GM12878 (cell line): ENCODE data around the gene PDXDC1. TPM values are rescaled to one million over a fixed set of nuclear protein-coding genes. Genes with fewer than 3 reads are reported as not detected.
"Not testable (repeated sequence)": the region's sequence is repeated elsewhere in the genome, so short reads cannot be mapped to it uniquely, and the experiment has no call there.

ENCODE experiments used
- ATAC-seq: fragments of 200-7000 bp; cut with Tn5 transposase; 3 replicates; pipeline ENCODE4 v1.9.1; 2020; ENCODE audit warnings: mild to moderate bottlenecking, moderate library complexity
- Bru-seq: library from RNA; stranded (reverse); fragments of 400-500 nt; gene quantifications from one replicate; lab custom pipeline; 2021; lab: Mats Ljungman, UMichigan
- BruChase-seq, 2 experiments: library from RNA; stranded (reverse); fragments of 400-500 nt; gene quantifications; one replicate each; lab custom pipeline; 2021; lab: Mats Ljungman, UMichigan
- BruUV-seq: library from RNA; stranded (reverse); fragments of 400-500 nt; replicated peaks from 2 replicates; lab custom pipeline; 2021; lab: Mats Ljungman, UMichigan
- CTCF ChIA-PET: fragments of 300-600 bp; sonication (Branson Sonifier 250); formaldehyde crosslinking; extraction: SDS; loops from one replicate; lab custom pipeline; 2021; ENCODE audit warnings: inconsistent platforms; lab: Yijun Ruan, JAX
- POLR2A ChIA-PET: fragments of 350-600 bp; formaldehyde crosslinking; extraction: SDS; loops from one replicate; lab custom pipeline; 2021; ENCODE audit warnings: inconsistent platforms; lab: Charles Lee
- RAD21 ChIA-PET: fragments of 300-600 bp; sonication (Branson Sonifier 250); formaldehyde crosslinking; loops from one replicate; lab custom pipeline; 2023; ENCODE audit warnings: antibody characterized with exemption; ENCODE audit not compliant: unreplicated experiment; lab: Charles Lee
- SMC1A ChIA-PET: fragments of 300-600 bp; sonication (Branson Sonifier 250); formaldehyde crosslinking; loops from one replicate; lab custom pipeline; 2023; ENCODE audit not compliant: unreplicated experiment, uncharacterized antibody; lab: Charles Lee
- DNase-seq: peaks from one replicate; pipeline ENCODE4 v3.0.0-alpha.2; 2011; ENCODE audit warnings: low read depth, low spot score
- FAIRE-seq: peaks from 3 replicates; lab custom pipeline; 2011; peaks lifted over from hg19 to GRCh38; lab: Jason Lieb, UNC
- H2AFZ ChIP-seq: 2 replicates; pipeline ENCODE4 v1.6.0; 2011; ENCODE audit warnings: low read depth, low read length, control low read depth; ENCODE audit not compliant: control insufficient read depth
- H3K27ac ChIP-seq: 2 replicates; pipeline ENCODE4 v1.5.1; 2011; ENCODE audit warnings: control low read depth; ENCODE audit not compliant: control insufficient read depth, insufficient read depth
- H3K27me3 ChIP-seq, 2 experiments: replicated peaks in 1 of 2; 2 replicates each; pipeline versions ENCODE4 v1.6.0 to v1.6.1; 2011; ENCODE audit warnings: low read length in 1 of 2; ENCODE audit not compliant: control insufficient read depth in 2 of 2, insufficient read depth in 2 of 2
- H3K36me3 ChIP-seq, 2 experiments: 2 replicates each; pipeline ENCODE4 v1.5.1; 2011; ENCODE audit warnings: low read length in 1 of 2; ENCODE audit not compliant: control insufficient read depth in 2 of 2, insufficient read depth in 2 of 2
- H3K4me1 ChIP-seq: 2 replicates; pipeline ENCODE4 v1.6.1; 2011; ENCODE audit warnings: mild to moderate bottlenecking, low read length, moderate library complexity, mixed read lengths; ENCODE audit not compliant: control insufficient read depth, insufficient read depth
- H3K4me2 ChIP-seq: 2 replicates; pipeline ENCODE4 v1.6.0; 2011; ENCODE audit warnings: control low read depth; ENCODE audit not compliant: control insufficient read depth, insufficient read depth
- H3K4me3 ChIP-seq: fragments of 200-600 bp; sonication (generic); 2 replicates; pipeline ENCODE4 v1.5.1; 2016
- H3K79me2 ChIP-seq: 2 replicates; pipeline ENCODE4 v1.6.0; 2011; ENCODE audit warnings: low read length; ENCODE audit not compliant: control insufficient read depth, insufficient read depth
- H3K9ac ChIP-seq: 2 replicates; pipeline ENCODE4 v1.8.0; 2011; ENCODE audit warnings: low read length, control low read depth, mixed read lengths; ENCODE audit not compliant: control insufficient read depth, insufficient read depth
- H3K9me3 ChIP-seq: replicated peaks from 3 replicates; pipeline ENCODE4 v1.5.1; 2011; ENCODE audit warnings: mild to moderate bottlenecking, low read length; ENCODE audit not compliant: control insufficient read depth, insufficient read depth
- H4K20me1 ChIP-seq: 2 replicates; pipeline ENCODE4 v1.6.0; 2011; ENCODE audit not compliant: control insufficient read depth, insufficient read depth
- FOXK2 ChIP-seq: fragments of 450-650 bp; IDR thresholded peaks from 2 replicates; pipeline ENCODE4 v1.6.1; 2017; ENCODE audit warnings: mild to moderate bottlenecking, moderate library complexity
- IKZF1 ChIP-seq: fragments of 450-650 bp; conservative IDR thresholded peaks from 2 replicates; pipeline ENCODE4 v1.6.1; 2017; ENCODE audit warnings: antibody characterized with exemption, mild to moderate bottlenecking
- JUND ChIP-seq: IDR thresholded peaks from 2 replicates; pipeline ENCODE4 v1.6.1; 2012; ENCODE audit warnings: low read depth, mild to moderate bottlenecking, low read length, improper control_type of control experiment, moderate library complexity
- KLF5 ChIP-seq: fragments of 450-650 bp; IDR thresholded peaks from 2 replicates; pipeline ENCODE4 v1.6.1; 2014; ENCODE audit warnings: mild to moderate bottlenecking; ENCODE audit not compliant: partially characterized antibody
- POLR2A ChIP-seq: IDR thresholded peaks from 2 replicates; pipeline ENCODE4 v1.6.1; 2011; ENCODE audit warnings: low read depth, mild to moderate bottlenecking, low read length
- POLR2AphosphoS5 ChIP-seq: IDR thresholded peaks from 2 replicates; pipeline ENCODE4 v1.6.1; 2011; ENCODE audit warnings: mild to moderate bottlenecking, low read length, inconsistent platforms
- SREBF1 ChIP-seq: IDR thresholded peaks from 2 replicates; pipeline ENCODE4 v1.6.1; 2012; ENCODE audit warnings: mild to moderate bottlenecking, low read length
- STAT1 ChIP-seq: fragments of 450-650 bp; conservative IDR thresholded peaks from 2 replicates; pipeline ENCODE4 v1.6.1; 2014; ENCODE audit warnings: antibody characterized with exemption, mild to moderate bottlenecking
- TCF12 ChIP-seq: IDR thresholded peaks from 2 replicates; pipeline ENCODE4 v1.6.1; 2011; ENCODE audit warnings: low read depth, mild to moderate bottlenecking, low read length
- WGBS: methylation state at CpG from one replicate; pipeline ENCODE4 v1.1.6; 2016; ENCODE audit warnings: low lambda C conversion rate; ENCODE audit not compliant: insufficient replicate concordance, insufficient coverage; ENCODE audit errors: missing lambda C conversion rate; 5-methylcytosine and 5-hydroxymethylcytosine counted together
- in situ Hi-C: fragments of 300-500 bp; cut with MboI; formaldehyde crosslinking; loops from 9 replicates; pipeline ENCODE4 v1.14.3; 2018; ENCODE audit warnings: mixed read lengths
- intact Hi-C: fragments of 100-400 bp; cut with micrococcal nuclease; formaldehyde crosslinking; loops from one replicate; pipeline ENCODE4 v1.14.2; 2022; ENCODE audit not compliant: unreplicated experiment
- long read RNA-seq, 2 experiments: library from polyadenylated mRNA; unstranded; transcript quantifications; one replicate each; pipeline ENCODE4 v2.0.0, GENCODE V29; 2019 to 2020
- polyA minus RNA-seq, 3 experiments: library from RNA; depleted of rRNA, polyadenylated mRNA; stranded (reverse); fragments of >200 nt; gene quantifications; 2 replicates each; pipeline ENCODE4 v1.2.3, GENCODE V29; 2011
- polyA plus RNA-seq, 11 experiments: library from polyadenylated mRNA; depleted of rRNA in 4 of 11; unstranded in 6 of 11; stranded (reverse) in 5 of 11; fragments of >200 nt; fragmentation: Nextera tagmentation in 4 of 11; fragmentation: Illumina TruSeq in 1 of 11; extraction: Ambion mirVana in 4 of 11; extraction: Trizol in 1 of 11; gene quantifications; 1 replicate in 1 of 11; 2 replicates in 10 of 11; pipeline versions ENCODE4 v1.2.1 to v1.2.3, GENCODE V29; 2011 to 2016; ENCODE audit warnings: inconsistent platforms in 2 of 11, missing spikeins in 2 of 11, low read depth in 1 of 11
- total RNA-seq, 4 experiments: library from RNA; depleted of rRNA in 3 of 4; stranded (reverse); fragments of >200 nt in 3 of 4; fragmentation: Illumina TruSeq in 1 of 4; extraction: Trizol in 1 of 4; gene quantifications; 2 replicates each; pipeline versions ENCODE4 v1.2.1 to v1.2.3, GENCODE V29; 2013 to 2021
- TF ChIP-seq, protein P1 (sequence below): fragments of 450-650 bp; conservative IDR thresholded peaks from 2 replicates; pipeline ENCODE4 v1.6.1; 2017; ENCODE audit warnings: mild to moderate bottlenecking, moderate library complexity
- TF ChIP-seq, protein P2 (sequence below): fragments of 450-650 bp; IDR thresholded peaks from 2 replicates; pipeline ENCODE4 v1.6.1; 2017; ENCODE audit warnings: mild to moderate bottlenecking, low read depth, inconsistent platforms; ENCODE audit not compliant: poor library complexity, severe bottlenecking

PDXDC1 gene, protein sequence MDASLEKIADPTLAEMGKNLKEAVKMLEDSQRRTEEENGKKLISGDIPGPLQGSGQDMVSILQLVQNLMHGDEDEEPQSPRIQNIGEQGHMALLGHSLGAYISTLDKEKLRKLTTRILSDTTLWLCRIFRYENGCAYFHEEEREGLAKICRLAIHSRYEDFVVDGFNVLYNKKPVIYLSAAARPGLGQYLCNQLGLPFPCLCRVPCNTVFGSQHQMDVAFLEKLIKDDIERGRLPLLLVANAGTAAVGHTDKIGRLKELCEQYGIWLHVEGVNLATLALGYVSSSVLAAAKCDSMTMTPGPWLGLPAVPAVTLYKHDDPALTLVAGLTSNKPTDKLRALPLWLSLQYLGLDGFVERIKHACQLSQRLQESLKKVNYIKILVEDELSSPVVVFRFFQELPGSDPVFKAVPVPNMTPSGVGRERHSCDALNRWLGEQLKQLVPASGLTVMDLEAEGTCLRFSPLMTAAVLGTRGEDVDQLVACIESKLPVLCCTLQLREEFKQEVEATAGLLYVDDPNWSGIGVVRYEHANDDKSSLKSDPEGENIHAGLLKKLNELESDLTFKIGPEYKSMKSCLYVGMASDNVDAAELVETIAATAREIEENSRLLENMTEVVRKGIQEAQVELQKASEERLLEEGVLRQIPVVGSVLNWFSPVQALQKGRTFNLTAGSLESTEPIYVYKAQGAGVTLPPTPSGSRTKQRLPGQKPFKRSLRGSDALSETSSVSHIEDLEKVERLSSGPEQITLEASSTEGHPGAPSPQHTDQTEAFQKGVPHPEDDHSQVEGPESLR
- total RNA-seq (2013; cell fraction: nucleolus; rRNA removed): 157 and 164 TPM in 2 replicates
- total RNA-seq (2014; rRNA removed) (54.6 and 57.9 TPM in 2 replicates), total RNA-seq (2014; rRNA removed; fragmentation: Illumina TruSeq; extraction: Trizol) (50.9 and 52.7 TPM in 2 replicates), total RNA-seq (2021) (66.6 and 67.7 TPM in 2 replicates), polyA plus RNA-seq (2011; rRNA removed) (78.2 and 89.2 TPM in 2 replicates), polyA plus RNA-seq (2014; fragmentation: Illumina TruSeq; extraction: Trizol) (51.8 and 64.6 TPM in 2 replicates), polyA plus RNA-seq (2014; fragmentation: Nextera tagmentation; extraction: Ambion mirVana) (10 to 100 TPM in 1 of 2 experiments, 1 to 10 TPM in 1; 6.1 to 12.4 TPM), polyA plus RNA-seq (2014; rRNA removed) (63.2 and 66.5 TPM in 2 replicates), polyA plus RNA-seq (2016; fragmentation: Nextera tagmentation; extraction: Ambion mirVana) (10 to 100 TPM; 52.9 to 61.5 TPM), polyA minus RNA-seq (2011; rRNA and poly(A)+ RNA removed) (81.1 and 122 TPM in 2 replicates), Bru-seq, nascent RNA (percentile 78 among the genes with signal in this experiment), BruChase-seq, experiment 1, labeled RNA remaining after a 6-hour chase (percentile 83 among the genes with signal in this experiment), BruChase-seq, experiment 2, labeled RNA remaining after a 2-hour chase (percentile 80 among the genes with signal in this experiment)
- polyA plus RNA-seq (2011; ENCODE audit: low read depth): 37.2 TPM
- 49.7 and 54.7 TPM in 2 replicates for polyA plus RNA-seq (2011; cell fraction: cytosol; rRNA removed)
- polyA plus RNA-seq (2011; cell fraction: nucleus; rRNA removed): 73.9 and 81.6 TPM in 2 replicates
- 50.0 and 53.9 TPM in 2 replicates for polyA plus RNA-seq (2012)
- 20.7 and 28.3 TPM in 2 replicates for polyA minus RNA-seq (2011; cell fraction: cytosol; rRNA and poly(A)+ RNA removed)
- 26.1 and 35.4 TPM in 2 replicates for polyA minus RNA-seq (2011; cell fraction: nucleus; rRNA and poly(A)+ RNA removed)
- long read RNA-seq, experiment 1, full-length matches to known transcripts: 15 of 26 reads
- long read RNA-seq, experiment 1, partial matches to known transcripts: 3 of 26 reads
- long read RNA-seq, experiment 1, other reads (novel, unspliced or antisense): 8 of 26 reads
- long read RNA-seq, experiment 2, full-length matches to known transcripts: 34 of 106 reads
- long read RNA-seq, experiment 2, partial matches to known transcripts: 28 of 106 reads
- long read RNA-seq, experiment 2, other reads (novel, unspliced or antisense): 44 of 106 reads

DNA sequence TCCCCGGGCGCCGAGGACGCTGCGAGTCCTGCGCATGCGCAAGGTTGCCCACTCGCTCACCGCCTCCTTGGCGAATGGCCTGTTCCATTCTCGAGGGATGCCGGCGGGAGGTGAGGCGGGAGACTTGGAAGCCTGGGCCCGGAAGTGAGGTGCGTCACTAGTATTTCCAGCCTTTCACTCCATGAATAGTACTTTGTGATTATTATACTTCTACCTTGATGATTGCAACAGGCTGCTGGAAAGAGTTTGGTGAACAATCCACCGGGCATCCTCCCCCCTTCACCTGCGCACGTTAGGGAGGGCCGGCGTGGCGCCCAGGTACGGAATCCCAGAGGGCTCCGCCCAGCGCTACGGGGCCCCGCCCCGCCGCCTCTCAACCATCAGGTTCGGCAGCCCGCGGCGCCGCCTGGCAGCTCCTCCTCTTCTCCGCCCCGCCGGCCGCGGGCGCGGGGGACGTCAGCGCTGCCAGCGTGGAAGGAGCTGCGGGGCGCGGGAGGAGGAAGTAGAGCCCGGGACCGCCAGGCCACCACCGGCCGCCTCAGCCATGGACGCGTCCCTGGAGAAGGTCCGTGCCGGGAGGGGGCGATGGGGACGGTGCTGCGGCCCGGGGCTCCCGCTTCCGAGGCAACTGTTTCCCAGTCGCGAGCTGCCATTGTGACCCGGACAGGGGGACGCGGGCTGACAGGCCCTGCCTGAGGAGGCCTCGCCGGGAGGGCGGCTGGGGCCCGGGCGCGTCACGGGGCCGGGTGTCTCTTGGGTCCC is at the start of gene PDXDC1:
Gene PDXDC1, plus strand, starts transcription at position 371 of the 762 bp plus-strand sequence. Its CDS starts 174 bp downstream, at position 545.
- RAD21 ChIA-PET: interaction anchor here (0.7 kb wide), 1 partner anchor 11 kb away, joined by 5 read pairs; no protein-coding TSS in a partner anchor
- peak within 1 kb of the TSS; percentile 73 for H3K4me2 ChIP-seq
- peak within 1 kb of the TSS; percentile 66 for H3K27ac ChIP-seq
- POLR2A ChIA-PET: interaction anchor here (0.6 kb wide), 3 partner anchors 32 to 71 kb away, joined by 3 read pairs; no protein-coding TSS in a partner anchor
- H3K9me3 ChIP-seq, H3K27me3 ChIP-seq, H3K36me3 ChIP-seq, CTCF ChIA-PET, in situ Hi-C loops, intact Hi-C loops, H4K20me1 ChIP-seq, BruUV-seq, H3K4me1 ChIP-seq: not testable (repeated sequence)
- H3K79me2 ChIP-seq: peaks cover 31% of the 10 kb centered on the region
- peak within 1 kb of the TSS; percentile 82 for H3K9ac ChIP-seq
- H3K4me3 ChIP-seq: peak within 1 kb of the TSS; percentile 83
- FAIRE-seq (peak; percentile 49), ATAC-seq (peak; percentile 94), DNase-seq (peak; percentile 45)
- WGBS: under 1% methylated on average over 69 of the region's 74 CpGs
- SMC1A ChIA-PET: interaction anchor here (0.7 kb wide), 1 partner anchor 14 kb away, joined by 3 read pairs; no protein-coding TSS in a partner anchor
- H2AFZ ChIP-seq: peak within 1 kb of the TSS; percentile 87
- TF ChIP-seq POLR2AphosphoS5 (peak; percentile 49; the same call in 1 of the 2 replicates), TCF12 (0 out of 2 replicates have a peak, but pooled peaks have one; percentile 4), KLF5 (peak; percentile 99), FOXK2 (peak; percentile 98), IKZF1 (peak; percentile 61), JUND (peak; percentile 93), POLR2A (peak; percentile 81), SREBF1 (peak; percentile 87), STAT1 (peak; percentile 59; the same call in 1 of the 2 replicates)
- TF ChIP-seq, protein P1, sequence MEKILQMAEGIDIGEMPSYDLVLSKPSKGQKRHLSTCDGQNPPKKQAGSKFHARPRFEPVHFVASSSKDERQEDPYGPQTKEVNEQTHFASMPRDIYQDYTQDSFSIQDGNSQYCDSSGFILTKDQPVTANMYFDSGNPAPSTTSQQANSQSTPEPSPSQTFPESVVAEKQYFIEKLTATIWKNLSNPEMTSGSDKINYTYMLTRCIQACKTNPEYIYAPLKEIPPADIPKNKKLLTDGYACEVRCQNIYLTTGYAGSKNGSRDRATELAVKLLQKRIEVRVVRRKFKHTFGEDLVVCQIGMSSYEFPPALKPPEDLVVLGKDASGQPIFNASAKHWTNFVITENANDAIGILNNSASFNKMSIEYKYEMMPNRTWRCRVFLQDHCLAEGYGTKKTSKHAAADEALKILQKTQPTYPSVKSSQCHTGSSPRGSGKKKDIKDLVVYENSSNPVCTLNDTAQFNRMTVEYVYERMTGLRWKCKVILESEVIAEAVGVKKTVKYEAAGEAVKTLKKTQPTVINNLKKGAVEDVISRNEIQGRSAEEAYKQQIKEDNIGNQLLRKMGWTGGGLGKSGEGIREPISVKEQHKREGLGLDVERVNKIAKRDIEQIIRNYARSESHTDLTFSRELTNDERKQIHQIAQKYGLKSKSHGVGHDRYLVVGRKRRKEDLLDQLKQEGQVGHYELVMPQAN: peak; percentile 89
- TF ChIP-seq, protein P2, sequence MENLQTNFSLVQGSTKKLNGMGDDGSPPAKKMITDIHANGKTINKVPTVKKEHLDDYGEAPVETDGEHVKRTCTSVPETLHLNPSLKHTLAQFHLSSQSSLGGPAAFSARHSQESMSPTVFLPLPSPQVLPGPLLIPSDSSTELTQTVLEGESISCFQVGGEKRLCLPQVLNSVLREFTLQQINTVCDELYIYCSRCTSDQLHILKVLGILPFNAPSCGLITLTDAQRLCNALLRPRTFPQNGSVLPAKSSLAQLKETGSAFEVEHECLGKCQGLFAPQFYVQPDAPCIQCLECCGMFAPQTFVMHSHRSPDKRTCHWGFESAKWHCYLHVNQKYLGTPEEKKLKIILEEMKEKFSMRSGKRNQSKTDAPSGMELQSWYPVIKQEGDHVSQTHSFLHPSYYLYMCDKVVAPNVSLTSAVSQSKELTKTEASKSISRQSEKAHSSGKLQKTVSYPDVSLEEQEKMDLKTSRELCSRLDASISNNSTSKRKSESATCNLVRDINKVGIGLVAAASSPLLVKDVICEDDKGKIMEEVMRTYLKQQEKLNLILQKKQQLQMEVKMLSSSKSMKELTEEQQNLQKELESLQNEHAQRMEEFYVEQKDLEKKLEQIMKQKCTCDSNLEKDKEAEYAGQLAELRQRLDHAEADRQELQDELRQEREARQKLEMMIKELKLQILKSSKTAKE: peak; percentile 89
